A673 (cell line): ENCODE data around the gene SLC24A4. TPM values are rescaled to one million over a fixed set of nuclear protein-coding genes. Genes with fewer than 3 reads are reported as not detected.

Experiments used
- BruUV-seq: library from RNA; stranded (reverse); fragments of 400-500 nt; replicated peaks from 2 replicates; lab custom pipeline; 2021; lab: Mats Ljungman, UMichigan
- CTCF ChIA-PET: fragments of 300-600 bp; sonication (Branson Sonifier 250); formaldehyde crosslinking; loops from one replicate; lab custom pipeline; 2022; ENCODE audit warnings: antibody characterized with exemption; lab: Charles Lee
- POLR2A ChIA-PET: fragments of 300-600 bp; sonication (Branson Sonifier 250); formaldehyde crosslinking; loops from one replicate; lab custom pipeline; 2022; ENCODE audit warnings: antibody characterized with exemption; ENCODE audit not compliant: low non-redundant PET; lab: Charles Lee
- DNase-seq: peaks from one replicate; pipeline ENCODE4 v3.0.0-alpha.2; 2015; ENCODE audit warnings: low spot score
- H3K27ac ChIP-seq: fragments of 200-600 bp; sonication (generic); 2 replicates; pipeline ENCODE4 v1.5.1; 2016; ENCODE audit warnings: mixed run types, low read depth, mild to moderate bottlenecking, mixed read lengths, antibody characterized with exemption, low read length; ENCODE audit not compliant: poor library complexity, severe bottlenecking
- H3K27me3 ChIP-seq: fragments of 200-600 bp; sonication (generic); replicated peaks from 2 replicates; pipeline ENCODE4 v1.6.1; 2017; ENCODE audit warnings: mixed run types, low read depth, mild to moderate bottlenecking, mixed read lengths, antibody characterized with exemption, low read length; ENCODE audit not compliant: insufficient read depth, poor library complexity
- H3K36me3 ChIP-seq: fragments of 200-600 bp; sonication (generic); 2 replicates; pipeline ENCODE4 v1.6.1; 2016; ENCODE audit warnings: mixed run types, mild to moderate bottlenecking, mixed read lengths, antibody characterized with exemption, low read length; ENCODE audit not compliant: insufficient read depth, poor library complexity, severe bottlenecking
- H3K4me1 ChIP-seq: fragments of 200-600 bp; sonication (generic); 2 replicates; pipeline ENCODE4 v1.6.1; 2017; ENCODE audit warnings: mixed run types, mild to moderate bottlenecking, mixed read lengths, antibody characterized with exemption, low read length; ENCODE audit not compliant: insufficient read depth, poor library complexity, severe bottlenecking
- H3K4me3 ChIP-seq: fragments of 200-600 bp; sonication (generic); 2 replicates; pipeline ENCODE4 v1.5.1; 2016; ENCODE audit warnings: low read depth, mixed run types, mild to moderate bottlenecking, mixed read lengths, low read length; ENCODE audit not compliant: poor library complexity, severe bottlenecking
- H3K9me3 ChIP-seq: fragments of 200-600 bp; sonication (generic); 2 replicates; pipeline ENCODE4 v1.6.1; 2016; ENCODE audit warnings: mixed run types, low read depth, mild to moderate bottlenecking, mixed read lengths, antibody characterized with exemption, low read length; ENCODE audit not compliant: poor library complexity, severe bottlenecking
- CTCF ChIP-seq: fragments of 300-800, 200-600 bp; sonication (generic); conservative IDR thresholded peaks from 2 replicates; pipeline ENCODE4 v1.5.1; 2017; ENCODE audit warnings: low read depth, mild to moderate bottlenecking, antibody characterized with exemption, low read length, moderate library complexity, mixed read lengths
- EZH2 ChIP-seq: fragments of 200-600 bp; sonication (generic); IDR thresholded peaks from 2 replicates; pipeline ENCODE4 v1.6.1; 2017; ENCODE audit warnings: borderline replicate concordance, low read depth, mild to moderate bottlenecking, mixed read lengths, antibody characterized with exemption, low read length; ENCODE audit not compliant: poor library complexity, severe bottlenecking
- intact Hi-C: fragments of 100-400 bp; cut with micrococcal nuclease; formaldehyde crosslinking; loops from one replicate; pipeline ENCODE4 v1.10.0; 2022; ENCODE audit not compliant: unreplicated experiment
- total RNA-seq: library from RNA; stranded (reverse); gene quantifications from 2 replicates; pipeline ENCODE4 v1.2.3, GENCODE V29; 2021

The SLC24A4 gene
- total RNA-seq, 1 experiment from 2014 or later, result 0.15 TPM

- BruUV-seq, result no TSS peak
- CTCF ChIA-PET, result interaction anchor here (0.6 kb wide), 1 partner anchor 51 kb away, joined by 4 read pairs; no protein-coding TSS in a partner anchor
- POLR2A ChIA-PET, result no interaction called here
- H3K27ac ChIP-seq, result no peak overlapping the region
- no peak overlapping the region for H3K4me3 ChIP-seq
- H3K36me3 ChIP-seq, result no peaks in the 10 kb centered on the region
- intact Hi-C loops, result loop anchor here (10.0 kb wide), 1 partner anchor 322 kb away; no protein-coding TSS in a partner anchor
- TF ChIP-seq EZH2, result no peak
- no peak for TF ChIP-seq CTCF
- peaks cover 28% of the 10 kb centered on the region for H3K27me3 ChIP-seq
- H3K4me1 ChIP-seq, result no peaks in the 10 kb centered on the region
- DNase-seq, result peak; percentile 32
- H3K9me3 ChIP-seq, result no peaks in the 10 kb centered on the region
These were observed 39.8 kb downstream of the SLC24A4 start for GRCh38 chr14:92362781-92363235.

- Histone ChIP-seq H3K27ac (no peak overlapping the region), H3K27me3 (peaks cover 28% of the 10 kb centered on the region), H3K4me1 (no peaks in the 10 kb centered on the region), H3K9me3 (no peaks in the 10 kb centered on the region), H3K4me3 (no peak overlapping the region), H3K36me3 (no peaks in the 10 kb centered on the region)
- DNase-seq, result no peak
- ChIA-PET POLR2A (no interaction called here), CTCF (no interaction called here)
- intact Hi-C loops, result loop anchor here (10.0 kb wide), 1 partner anchor 319 kb away; no protein-coding TSS in a partner anchor
- BruUV-seq, result no TSS peak
- TF ChIP-seq EZH2, result no peak
- TF ChIP-seq CTCF, result no peak
These were observed 43.3 kb downstream of the SLC24A4 start for GRCh38 chr14:92366237-92366636.

- no peak for DNase-seq
- H3K9me3 ChIP-seq, result no peaks in the 10 kb centered on the region
- no peak for TF ChIP-seq CTCF
- TF ChIP-seq EZH2, result no peak
- no peaks in the 10 kb centered on the region for H3K4me1 ChIP-seq
- H3K36me3 ChIP-seq, result no peaks in the 10 kb centered on the region
- H3K27me3 ChIP-seq, result peaks cover 11% of the 10 kb centered on the region
- H3K27ac ChIP-seq, result no peak overlapping the region
- intact Hi-C loops, result loop anchor here (10.0 kb wide), 1 partner anchor 317 kb away; no protein-coding TSS in a partner anchor
- ChIA-PET POLR2A (no interaction called here), CTCF (no interaction called here)
- BruUV-seq, result no TSS peak
- no peak overlapping the region for H3K4me3 ChIP-seq
These were observed 45.0 kb downstream of the SLC24A4 start for GRCh38 chr14:92368001-92368400.
